Amniotic stem cell (primary cell): Measurements from ENCODE around the gene HS1BP3.
A peak's percentile ranks its signal among the peaks of the same experiment; 100 is the strongest.

ENCODE experiments used
- DNase-seq: peaks from one replicate; lab custom pipeline; 2025; lab: John Stamatoyannopoulos, UW

The HS1BP3 gene

DNA sequence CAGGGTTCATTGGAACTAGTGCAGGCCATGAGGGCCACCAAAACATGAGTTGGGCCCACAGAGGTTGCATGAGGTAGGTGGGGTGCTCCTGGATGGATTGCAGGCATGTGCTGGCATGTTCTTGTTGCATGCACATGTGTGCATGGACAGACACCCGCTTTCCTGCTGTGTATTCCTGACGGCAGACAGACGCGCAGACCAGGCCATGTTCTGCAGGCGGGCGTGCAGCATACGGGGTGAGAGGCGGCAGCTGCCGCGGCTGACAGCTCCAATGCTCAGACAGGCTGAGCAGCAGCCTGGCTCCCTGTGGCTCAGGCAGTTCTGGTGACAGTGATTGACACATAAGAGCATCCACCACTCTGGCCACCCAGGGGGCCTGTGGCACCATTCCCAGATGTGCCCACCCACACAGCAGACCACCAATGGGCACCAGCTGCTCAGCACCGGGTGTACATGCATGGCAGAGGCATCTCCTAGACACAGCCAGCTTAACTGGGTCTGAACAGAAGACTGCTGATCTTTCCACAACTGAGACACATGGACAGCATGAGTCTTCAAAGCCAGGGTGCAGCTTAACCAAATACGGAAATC lies 21.2 kb downstream of the HS1BP3 start:
- DNase-seq = no peak

DNA sequence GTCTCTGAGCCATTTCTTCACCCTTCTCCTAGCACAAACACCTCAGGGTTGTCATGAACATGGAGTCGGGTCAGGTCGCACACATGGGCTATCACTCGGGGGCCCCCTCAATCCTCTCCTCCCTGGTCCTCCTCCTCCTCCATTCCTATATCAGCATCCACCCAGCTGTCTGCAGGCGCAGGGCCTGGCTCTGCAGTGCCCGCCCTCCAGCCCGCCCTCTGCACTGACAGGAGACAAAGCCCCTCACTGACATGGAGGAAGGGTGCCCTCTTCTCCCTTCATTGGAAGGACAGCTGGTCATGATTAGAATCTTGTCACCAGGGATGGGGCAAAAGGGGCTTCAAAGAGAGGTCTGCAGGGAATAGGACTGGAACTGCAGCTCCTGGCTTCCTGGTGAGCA lies 21.7 kb downstream of the HS1BP3 start:
- no peak for DNase-seq

DNA sequence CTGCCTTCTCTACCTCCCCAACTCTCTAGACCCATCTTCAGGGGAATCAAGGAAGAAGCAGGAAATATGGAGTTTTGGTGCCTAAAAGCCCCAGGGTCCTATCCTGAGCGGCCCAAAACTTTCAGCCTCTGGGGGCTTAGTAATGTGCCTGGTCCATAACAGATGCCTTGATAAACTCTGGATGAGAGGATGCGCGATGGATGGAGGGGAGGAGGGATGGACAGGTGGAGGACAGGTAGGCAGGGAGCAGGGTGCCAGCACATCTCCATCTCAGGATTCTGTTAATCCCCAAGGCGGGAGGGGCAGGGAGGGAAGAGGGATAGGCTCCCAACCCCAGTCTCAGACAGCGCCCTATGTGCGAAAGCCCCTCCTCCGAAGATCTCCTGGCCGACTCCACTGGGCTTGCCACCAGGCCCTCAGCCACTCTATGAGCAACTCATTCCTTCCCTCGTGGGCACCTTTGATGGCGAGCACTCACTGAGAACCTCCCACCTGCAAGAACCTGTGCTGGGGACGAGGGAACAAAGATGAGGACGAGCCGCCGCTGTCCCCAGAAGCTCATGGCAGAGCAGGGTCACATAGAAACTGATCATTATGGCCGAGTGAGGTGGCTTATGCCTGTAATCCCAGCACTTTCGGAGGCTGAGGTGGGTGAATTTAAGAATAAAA lies 23.1 kb downstream of the HS1BP3 start:
- DNase-seq = no peak

DNA sequence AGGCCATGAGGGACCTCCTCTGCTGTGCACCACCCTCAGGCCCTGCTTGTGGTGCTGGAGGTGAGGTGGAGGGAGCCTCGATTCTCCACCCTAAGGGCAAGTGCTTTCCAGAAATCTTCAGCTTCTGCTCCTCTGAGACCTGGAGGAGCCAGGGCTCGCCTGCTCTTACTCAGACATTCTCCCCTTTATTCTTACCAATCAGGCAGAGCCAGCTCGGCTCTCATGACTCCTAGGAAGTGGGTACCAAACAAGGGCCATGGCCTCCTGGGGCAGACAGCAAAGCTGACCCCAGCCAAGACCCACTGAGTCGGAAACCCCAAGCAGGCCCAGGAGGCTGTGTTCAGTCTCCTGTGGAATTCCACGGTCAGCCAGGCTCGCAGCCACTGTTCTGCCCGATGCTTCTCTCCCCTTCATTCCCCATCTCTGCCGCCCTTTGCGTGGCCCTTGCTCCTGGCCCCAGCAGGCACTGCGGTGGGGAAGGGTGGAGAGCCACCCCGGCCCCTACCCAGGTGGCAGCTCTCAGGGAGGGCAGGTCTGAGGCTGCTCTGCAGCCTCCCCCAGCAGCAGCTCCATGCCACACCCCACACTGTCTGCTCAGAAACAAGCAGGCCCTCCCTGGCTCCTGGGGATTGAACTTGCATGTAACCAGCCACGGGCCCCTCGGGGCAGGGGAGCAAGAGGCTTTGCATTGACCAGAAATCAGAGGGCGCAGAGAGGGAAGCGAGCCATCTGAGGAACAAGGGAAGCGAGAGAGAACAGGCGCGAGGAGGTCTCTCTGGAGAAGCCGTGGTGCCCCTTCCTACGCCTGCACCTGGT lies 24.0 kb downstream of the HS1BP3 start:
- no peak for DNase-seq

DNA sequence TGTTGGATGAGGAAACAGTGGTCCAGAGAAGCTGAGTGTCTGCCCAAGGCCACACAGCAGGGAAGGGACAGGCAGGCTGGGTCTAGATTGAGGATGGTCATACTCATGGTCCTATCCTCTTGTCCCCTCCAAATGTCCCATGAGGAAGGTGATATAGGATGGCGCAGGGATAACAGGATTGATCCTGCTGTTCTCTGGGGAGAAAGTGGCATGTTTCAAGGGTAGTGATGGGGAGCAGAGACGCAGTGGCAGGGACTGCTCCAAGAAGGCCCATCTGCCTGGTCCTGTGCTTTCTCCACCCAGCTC lies 24.6 kb downstream of the HS1BP3 start:
- DNase-seq = no peak

DNA sequence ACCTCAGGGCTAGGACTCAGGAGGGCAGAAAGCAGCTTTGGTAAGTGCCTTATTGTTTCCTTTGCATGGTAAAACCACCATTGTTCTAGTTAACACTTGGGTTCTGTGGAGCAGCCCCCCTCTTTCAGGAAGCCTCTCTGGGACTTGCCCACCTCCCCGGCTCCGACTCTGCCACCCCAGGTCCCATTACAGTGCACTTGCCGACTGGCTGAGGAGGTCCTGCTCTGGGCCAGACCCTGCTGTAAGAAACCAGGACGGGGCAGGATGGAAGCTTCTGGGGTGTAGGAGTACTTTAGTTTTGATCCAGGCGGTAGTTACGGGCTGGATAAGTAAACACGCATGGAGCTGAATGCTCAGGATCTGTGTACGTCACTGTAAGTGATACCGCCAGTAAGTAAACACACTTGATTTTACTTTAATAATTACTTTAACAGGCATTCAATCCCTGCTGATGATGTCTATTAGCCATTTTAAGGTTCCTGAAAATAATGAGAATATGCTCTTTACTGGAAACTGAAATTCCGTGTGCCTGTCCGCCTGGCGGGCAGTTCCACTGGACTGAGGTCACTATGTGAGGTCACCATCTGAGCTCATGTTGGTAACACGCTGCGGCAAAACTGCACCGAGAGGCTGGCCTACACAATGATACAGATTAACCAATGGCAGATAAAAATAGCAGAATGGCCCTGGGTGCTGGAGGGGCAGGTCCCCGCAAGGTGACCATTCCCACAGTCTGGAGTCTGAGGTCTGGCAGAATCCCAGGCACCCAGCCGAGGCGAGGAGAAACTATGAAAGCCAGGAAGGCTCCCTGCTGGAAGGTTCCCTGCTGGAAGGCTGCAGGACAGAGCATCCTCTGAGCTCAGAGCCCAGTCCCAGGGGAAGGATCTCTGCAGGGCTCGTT lies 25.2 kb downstream of the HS1BP3 start:
- DNase-seq = no peak

DNA sequence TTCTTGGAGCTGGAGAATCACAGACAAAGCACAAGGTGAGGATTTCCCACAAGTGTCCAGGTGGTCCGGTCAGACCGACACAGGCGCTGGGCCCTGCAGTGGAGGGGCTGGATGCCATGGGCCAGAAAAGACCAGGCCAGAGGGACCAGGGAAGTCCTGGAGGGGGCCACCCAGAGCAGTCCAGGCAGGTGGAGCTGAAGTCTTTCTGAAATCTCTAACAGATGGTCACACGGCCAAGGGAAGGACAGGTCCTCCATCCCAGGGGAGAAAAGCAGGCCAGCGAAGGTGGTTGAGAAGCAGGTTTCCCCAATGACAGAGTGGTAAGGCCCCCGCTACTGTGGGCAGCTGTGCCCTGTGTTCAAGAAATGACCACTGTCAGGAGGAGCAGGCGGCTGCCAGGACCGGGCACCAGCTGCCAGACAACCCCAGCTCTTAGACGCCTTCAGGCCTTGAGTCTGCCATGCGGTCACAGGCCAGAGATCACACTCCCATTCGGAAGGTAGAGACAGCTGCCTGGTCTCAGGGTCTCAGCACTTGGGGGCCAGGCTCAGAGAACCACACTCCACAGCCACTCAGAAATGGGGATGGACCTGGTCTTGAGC lies 25.9 kb downstream of the HS1BP3 start:
- no peak for DNase-seq

DNA sequence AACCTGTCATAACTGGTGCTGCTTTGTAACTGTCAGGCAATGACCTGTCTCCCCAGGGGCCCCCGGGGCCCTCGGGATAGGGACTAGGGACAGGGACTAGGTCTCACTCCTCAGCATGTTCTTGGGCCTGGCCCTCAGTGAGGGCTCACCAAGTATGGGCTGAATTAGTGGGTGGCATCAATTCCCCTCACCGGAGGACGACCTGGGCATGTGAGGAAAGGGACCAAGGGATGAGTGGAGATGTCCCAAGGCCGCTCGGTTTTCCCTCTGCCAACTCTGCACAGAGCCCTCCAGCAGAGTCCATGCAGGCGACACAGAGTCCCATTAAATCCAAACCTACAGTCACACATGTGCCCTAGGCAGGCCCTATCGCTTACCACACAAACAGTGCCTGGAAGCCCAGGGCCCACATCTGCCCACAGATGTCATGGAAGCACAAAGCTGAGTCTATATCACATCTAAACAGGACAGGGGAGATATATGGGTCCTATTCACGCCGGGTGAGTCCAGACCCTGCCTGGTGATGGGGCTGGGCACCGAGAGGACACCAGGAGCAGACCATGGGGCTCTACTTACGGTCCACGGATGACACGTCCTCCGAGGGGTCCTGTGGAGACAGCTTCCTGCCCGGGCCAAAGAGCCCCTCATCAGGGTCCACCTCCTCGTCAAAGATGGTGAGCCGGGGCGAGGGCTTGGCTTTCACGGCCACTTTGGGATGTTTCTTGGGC lies 26.6 kb downstream of the HS1BP3 start:
- no peak for DNase-seq

DNA sequence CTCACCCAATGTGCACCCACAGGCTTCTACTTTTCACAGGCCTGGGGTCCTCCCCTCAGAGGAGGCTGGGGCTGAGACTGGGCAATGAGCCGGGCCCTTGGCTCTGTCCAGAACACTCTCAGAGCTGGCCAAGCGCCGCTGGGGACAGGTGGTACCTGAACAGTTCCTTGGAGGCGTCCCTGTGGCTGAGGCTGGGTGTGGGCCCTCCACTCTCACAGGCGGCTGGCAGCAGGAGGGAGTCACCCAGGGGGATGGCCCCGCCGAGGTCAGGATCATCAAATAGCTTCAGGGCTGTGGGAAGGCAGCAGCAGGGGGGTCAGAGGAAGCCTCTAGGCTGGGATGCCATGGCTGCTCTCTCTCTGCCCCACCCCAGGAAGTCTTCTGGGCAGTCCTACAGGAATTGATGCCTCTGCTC lies 27.1 kb downstream of the HS1BP3 start:
- DNase-seq = no peak

DNA sequence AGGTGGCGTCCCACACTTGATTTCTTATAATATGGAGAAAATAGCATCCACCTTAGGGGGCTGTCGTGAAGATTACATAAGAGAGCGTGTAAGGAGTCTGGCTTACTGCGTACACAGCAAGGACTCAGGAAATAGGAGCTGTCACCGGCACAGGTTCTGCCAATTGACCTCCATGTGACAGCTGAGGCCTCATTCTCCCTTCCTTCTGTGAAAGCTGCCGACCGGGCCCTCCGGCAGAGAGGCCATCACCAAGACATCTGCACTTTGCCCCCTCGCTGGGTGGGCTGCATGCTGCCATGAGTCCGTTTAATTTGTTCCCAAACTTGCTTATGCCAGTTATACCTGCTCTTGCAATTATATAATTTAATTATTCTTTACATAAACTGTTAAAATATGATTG lies 27.7 kb downstream of the HS1BP3 start:
- DNase-seq = no peak

DNA sequence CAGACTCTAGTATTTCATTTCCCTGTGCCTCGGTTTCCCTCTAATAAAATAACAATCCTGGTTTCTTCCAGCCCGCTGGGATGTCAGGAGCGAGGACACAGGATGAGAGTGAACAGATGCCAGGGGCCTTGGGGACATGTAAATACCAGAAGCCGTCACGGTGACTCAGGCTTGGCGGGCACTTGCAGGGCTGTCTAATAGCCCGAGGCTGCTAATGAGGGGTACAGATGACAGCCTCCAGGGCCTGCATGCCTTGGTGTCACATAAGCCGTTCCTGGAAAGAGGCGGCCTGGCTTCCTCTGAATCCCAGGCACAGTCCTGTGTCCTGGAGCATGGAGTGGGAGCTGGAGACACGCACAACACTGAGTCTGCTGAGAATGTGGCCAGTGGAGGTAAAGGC lies 28.2 kb downstream of the HS1BP3 start:
- no peak for DNase-seq

DNA sequence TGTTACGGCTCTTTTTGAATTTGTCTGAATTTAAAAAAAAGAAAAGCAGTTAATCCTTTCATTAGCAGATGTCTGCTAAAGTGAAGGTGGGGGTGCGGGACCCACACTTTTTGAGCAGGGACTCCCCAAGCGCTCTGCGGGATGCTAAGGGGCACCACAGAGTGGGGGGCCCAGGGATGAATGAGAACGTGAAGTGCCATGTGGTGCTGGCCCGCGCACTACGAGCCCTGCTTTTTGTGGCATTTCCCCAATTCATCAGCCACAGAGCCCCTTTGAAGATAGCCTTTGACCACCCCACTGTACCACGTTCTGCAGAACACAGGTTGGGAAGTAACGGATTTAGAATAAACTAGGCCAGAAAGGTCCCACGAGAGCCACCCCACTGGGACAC lies 28.6 kb downstream of the HS1BP3 start:
- DNase-seq = no peak

DNA sequence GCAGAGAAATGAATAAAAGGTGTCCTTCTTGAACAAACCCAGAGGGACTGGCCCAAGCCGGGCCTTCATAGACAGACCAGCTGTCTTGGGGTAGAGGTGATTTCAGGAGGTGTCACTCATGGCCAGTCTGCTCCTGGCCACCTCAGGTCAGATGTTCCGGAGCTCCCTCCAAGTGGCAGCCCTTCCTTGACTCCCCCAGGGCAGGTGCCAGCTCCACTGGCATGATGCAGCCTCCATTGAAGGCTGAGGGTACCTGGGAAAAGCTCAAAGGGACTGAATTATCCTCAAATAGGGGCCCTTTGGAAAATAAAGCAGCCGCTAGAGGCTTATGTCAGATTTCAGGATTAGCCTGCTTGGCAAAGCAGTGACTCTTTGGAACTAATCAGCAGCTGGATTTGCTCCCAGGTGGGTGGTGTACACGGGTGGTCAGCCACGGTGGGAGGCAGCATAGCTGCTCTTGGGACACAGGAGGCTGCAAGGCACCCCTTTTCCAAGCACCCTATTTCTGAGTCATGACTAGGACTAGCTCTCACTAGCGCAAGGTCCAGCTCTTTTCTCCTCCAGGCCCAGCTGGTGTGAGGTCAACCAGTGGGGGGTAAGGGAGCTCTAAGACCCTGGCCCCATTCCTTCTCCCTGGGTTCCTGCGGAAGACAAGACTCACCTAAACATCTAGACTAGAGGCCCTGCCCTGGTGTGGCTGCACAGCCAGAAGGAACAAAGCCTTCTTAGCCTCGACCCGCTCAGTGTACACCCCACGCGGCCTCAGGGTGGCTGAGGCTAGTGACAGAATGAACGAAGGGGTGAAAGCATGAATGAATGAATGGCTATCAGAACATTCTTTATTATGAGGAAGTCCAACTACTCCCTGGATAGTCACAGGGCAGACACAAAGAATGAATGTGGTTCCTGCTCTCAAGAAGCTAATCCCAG lies 29.3 kb downstream of the HS1BP3 start:
- no peak for DNase-seq

DNA sequence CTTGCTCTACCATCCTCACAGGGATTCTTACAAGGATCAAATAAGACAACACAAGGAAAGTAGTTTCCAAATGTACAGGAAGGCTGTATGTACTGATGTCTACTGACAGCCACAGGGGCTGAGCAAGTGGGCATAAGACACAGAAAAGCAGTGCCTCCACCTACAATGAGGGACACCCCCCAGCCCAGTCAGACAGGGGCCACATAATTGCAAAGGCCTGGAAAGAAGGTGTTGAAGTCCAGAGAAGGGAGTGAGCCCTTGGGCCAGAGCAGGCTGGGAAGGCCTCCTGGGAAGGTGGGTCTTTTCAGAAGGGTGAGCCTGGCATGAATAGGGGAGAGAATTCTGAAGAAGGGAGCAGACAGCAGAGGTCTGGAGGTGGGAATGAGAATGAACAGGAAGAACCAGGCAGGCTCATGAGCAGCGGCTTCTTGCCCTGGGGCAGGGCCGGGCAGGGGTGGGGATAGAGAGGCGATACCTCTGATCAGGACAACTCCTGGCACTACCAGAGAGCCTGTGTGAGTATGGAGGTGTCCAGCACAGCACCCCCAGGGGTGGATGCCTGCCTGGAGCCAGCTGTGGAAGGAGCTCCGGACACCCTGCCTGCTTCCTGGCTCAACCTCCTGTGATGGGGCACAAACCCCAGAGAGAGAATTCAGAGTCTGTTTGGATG lies 30.1 kb downstream of the HS1BP3 start:
- DNase-seq = no peak

DNA sequence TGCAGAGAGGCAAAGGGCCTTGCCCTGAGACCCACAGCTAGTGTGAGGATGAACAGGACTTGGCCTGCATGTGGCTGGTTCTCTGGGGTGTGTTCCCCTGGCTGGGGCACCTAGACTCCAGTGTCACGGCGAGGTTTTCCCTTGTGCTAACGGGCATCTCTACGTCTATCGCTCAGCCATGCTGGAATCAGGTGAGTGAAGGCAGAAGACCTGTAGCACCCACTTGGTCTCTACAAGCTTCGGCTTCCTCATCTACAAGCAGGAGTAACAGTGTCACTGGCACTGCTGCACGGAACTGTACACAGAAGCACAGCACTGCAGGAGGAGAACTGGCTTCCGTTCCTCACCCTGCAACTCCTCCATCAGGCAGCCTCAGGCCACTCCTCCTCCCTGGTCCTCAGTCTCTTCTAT lies 30.6 kb downstream of the HS1BP3 start:
- DNase-seq = no peak

DNA sequence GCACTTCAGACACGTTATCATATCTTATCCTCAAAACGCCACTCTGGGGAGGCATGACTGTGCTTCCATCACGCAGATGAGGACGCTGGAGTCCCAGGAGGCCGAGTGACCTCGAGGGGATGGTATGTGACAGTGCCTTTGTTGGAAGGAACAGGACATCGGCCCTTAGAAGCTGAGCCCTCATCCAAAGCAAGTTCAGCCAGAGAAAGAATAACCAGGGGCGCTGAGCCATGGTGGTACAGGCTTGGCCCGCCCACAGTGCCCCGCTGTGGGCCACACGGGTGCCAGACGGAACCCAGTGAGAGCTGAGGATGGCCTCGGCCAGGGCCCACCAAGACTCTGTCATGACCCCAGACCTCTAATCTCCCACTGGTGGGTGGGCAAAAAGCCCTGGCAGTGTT lies 31.3 kb downstream of the HS1BP3 start:
- DNase-seq = no peak

DNA sequence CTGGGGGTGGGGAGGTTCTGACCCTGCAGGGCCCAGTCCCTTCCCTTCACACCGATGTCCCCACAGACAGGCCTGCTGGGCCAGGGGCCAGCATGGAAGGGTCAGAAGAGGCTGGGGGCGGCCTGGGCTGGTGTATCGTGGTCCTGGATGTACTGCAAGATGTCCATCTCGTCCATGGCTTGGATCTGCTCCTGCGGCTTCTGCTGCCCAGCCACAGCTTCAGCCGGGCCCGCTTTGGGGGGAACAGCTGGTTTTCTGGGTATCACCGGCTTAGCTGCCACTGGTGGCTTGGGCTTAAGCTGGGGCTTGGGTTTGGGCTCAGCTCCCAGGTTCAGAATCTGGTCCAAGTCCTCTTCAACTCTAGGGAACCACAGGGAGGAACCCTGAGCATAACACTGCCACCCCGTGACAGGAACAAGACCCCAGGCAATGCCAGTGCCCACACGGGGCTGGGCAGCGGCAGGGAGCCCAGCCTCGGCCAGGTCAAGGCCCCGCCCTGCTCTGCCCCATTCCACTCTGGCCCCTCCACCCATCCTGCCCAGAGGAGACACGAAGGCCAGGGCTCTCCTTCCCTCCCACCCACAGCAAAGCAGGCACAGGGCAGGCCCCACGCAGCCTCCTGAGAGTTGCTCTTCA lies 31.9 kb downstream of the HS1BP3 start:
- DNase-seq = no peak

DNA sequence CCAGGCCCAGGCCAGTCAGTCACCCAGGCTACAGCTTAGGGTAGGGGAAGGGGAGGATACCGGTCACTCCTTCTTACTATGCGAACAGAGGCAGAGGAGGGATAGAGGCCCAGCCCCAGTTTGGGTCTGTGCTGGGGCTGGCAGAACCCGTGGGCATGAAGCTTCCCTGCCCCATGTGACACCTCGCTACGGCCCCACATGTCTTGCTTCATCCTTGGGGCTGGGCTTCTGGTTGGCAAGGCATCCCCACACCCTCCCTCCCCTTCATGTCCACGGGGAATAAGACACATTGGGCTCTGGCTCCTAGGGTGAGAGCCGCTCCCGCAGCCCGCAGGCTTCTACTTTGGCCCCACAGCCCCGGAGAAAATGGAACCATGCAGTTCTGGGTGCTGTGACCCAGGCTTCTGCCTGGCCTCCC lies 32.4 kb downstream of the HS1BP3 start:
- DNase-seq = no peak

DNA sequence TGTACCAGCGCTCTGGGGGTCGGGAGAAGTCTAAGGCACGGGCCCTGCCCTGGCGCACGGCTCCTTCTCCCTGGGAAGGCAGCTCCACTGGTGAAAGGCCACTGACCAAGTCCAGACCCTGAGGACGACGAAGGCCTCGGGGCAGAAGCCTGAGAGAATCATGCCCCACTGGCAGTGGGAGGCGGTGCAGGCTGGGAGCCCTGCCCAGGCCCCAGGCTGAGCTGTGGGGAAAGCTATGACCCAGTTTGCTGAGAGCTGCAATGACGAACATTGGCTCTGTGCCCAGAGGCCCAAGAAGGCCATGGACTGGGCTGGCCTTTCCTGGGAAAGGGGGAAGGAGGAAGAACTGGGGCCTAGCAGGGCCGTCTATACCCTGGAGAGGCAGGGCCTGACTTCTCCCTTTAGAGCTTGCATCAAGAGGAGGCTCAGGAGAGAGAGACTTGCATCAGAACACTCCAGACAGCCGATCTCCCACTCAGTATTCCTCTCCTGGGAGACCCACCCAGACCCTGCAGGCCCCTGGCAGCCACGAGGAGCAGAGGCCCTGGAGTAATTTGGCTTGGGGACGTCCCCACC lies 32.9 kb downstream of the HS1BP3 start:
- peak; percentile 78 for DNase-seq
